OCI-LY7 (cell line): ENCODE data around the gene SNRPB. TPM values are rescaled to one million over a fixed set of nuclear protein-coding genes. Genes with fewer than 3 reads are reported as not detected.

ENCODE experiments used
- BruUV-seq: library from RNA; stranded (reverse); fragments of 400-500 nt; replicated peaks from 2 replicates; lab custom pipeline; 2021; lab: Mats Ljungman, UMichigan
- CTCF ChIA-PET: fragments of 300-600 bp; sonication (Branson Sonifier 250); formaldehyde crosslinking; loops from one replicate; lab custom pipeline; 2022; ENCODE audit warnings: antibody characterized with exemption; ENCODE audit not compliant: unreplicated experiment; lab: Charles Lee
- POLR2A ChIA-PET: fragments of 300-600 bp; sonication (Branson Sonifier 250); formaldehyde crosslinking; loops from one replicate; lab custom pipeline; 2022; ENCODE audit warnings: antibody characterized with exemption; lab: Charles Lee
- DNase-seq: peaks from one replicate; pipeline ENCODE4 v3.0.0-alpha.2; 2015; ENCODE audit warnings: low spot score
- H2AFZ ChIP-seq: fragments of 200-600 bp; sonication (generic), shearing (Covaris generic); 2 replicates; pipeline ENCODE4 v1.6.1; 2014; ENCODE audit warnings: mild to moderate bottlenecking, antibody characterized with exemption, low read length, moderate library complexity
- H3K27ac ChIP-seq: fragments of 200-600 bp; sonication (generic); 2 replicates; pipeline ENCODE4 v1.5.1; 2014; ENCODE audit warnings: mixed run types, low read depth, mild to moderate bottlenecking, moderate library complexity, low read length, inconsistent platforms; ENCODE audit not compliant: poor library complexity, severe bottlenecking
- H3K36me3 ChIP-seq: fragments of 200-600 bp; sonication (generic); 2 replicates; pipeline ENCODE4 v1.6.1; 2014; ENCODE audit warnings: mild to moderate bottlenecking, antibody characterized with exemption, low read length, moderate library complexity, mixed read lengths; ENCODE audit not compliant: insufficient read depth
- H3K4me1 ChIP-seq: fragments of 200-600 bp; sonication (generic); 2 replicates; pipeline ENCODE4 v1.5.1; 2014; ENCODE audit warnings: mild to moderate bottlenecking, low read length; ENCODE audit not compliant: insufficient read depth, poor library complexity, severe bottlenecking
- H3K4me2 ChIP-seq: fragments of 200-600 bp; sonication (generic); 2 replicates; pipeline ENCODE4 v1.6.1; 2014; ENCODE audit warnings: mild to moderate bottlenecking, low read length
- H3K4me3 ChIP-seq: fragments of 200-600 bp; sonication (generic); 2 replicates; pipeline ENCODE4 v1.5.1; 2014; ENCODE audit warnings: mild to moderate bottlenecking, low read depth, low read length; ENCODE audit not compliant: poor library complexity, severe bottlenecking
- H3K79me2 ChIP-seq: fragments of 200-600 bp; sonication (generic); 2 replicates; pipeline ENCODE4 v1.6.1; 2016; ENCODE audit warnings: low read depth, mild to moderate bottlenecking, low read length, moderate library complexity, mixed read lengths; ENCODE audit not compliant: insufficient read depth
- H3K9me2 ChIP-seq: fragments of 200-600 bp; sonication (generic); 2 replicates; pipeline ENCODE4 v1.6.1; 2016; ENCODE audit warnings: mild to moderate bottlenecking, low read length, mixed read lengths; ENCODE audit not compliant: insufficient read depth
- H3K9me3 ChIP-seq: fragments of 200-600 bp; sonication (generic); 2 replicates; pipeline ENCODE4 v1.6.1; 2014; ENCODE audit warnings: mild to moderate bottlenecking, mixed run types, low read length, mixed read lengths
- H4K20me1 ChIP-seq: fragments of 200-600 bp; sonication (generic); 2 replicates; pipeline ENCODE4 v1.6.1; 2014; ENCODE audit warnings: mild to moderate bottlenecking, antibody characterized with exemption, low read length, moderate library complexity, mixed read lengths; ENCODE audit not compliant: insufficient read depth
- EZH2phosphoT487 ChIP-seq: fragments of 200-600 bp; sonication (generic); IDR thresholded peaks from 2 replicates; pipeline ENCODE4 v1.6.1; 2018; ENCODE audit warnings: low read depth, borderline replicate concordance, mild to moderate bottlenecking, mixed run types, antibody characterized with exemption, low read length, moderate library complexity, mixed read lengths
- intact Hi-C: fragments of 100-400 bp; cut with micrococcal nuclease; formaldehyde crosslinking; loops from one replicate; pipeline ENCODE4 v1.10.0; 2022; ENCODE audit not compliant: unreplicated experiment
- total RNA-seq, 2 experiments: library from RNA; depleted of rRNA in 1 of 2; stranded (reverse); fragments of >200 nt in 1 of 2; shearing (Covaris generic) in 1 of 2; gene quantifications; 2 replicates each; pipeline ENCODE4 v1.2.3, GENCODE V29; 2014 to 2022
- TF ChIP-seq, protein P1 (sequence below): fragments of 200-600 bp; sonication (generic); conservative IDR thresholded peaks from 2 replicates; pipeline ENCODE4 v1.5.1; 2014; ENCODE audit warnings: mild to moderate bottlenecking, antibody characterized with exemption, low read length, moderate library complexity, mixed read lengths

Gene SNRPB
- total RNA-seq, 2 experiments from 2014 or later, result 351 to 516 TPM

DNA sequence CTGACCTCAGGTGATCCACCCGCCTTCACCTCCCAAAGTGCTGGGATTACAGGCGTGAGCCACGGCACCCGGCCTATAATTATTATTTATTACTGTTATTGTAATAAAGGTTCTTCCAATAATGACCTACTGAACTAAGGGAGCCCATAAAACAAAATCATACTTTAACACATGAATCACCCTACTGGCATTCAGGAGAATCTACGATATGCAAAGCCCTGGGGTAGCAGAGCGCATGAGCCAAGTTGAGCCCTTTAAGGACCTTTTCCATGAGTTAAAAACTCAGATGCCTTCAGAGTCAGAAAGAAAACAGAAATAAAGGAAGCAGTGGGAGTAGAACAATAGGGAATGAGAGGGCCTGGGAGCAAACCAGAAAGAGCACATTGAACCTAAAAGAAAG lies 41.5 kb downstream of the SNRPB start:
- ChIA-PET POLR2A (interaction anchor here (0.6 kb wide), 1 partner anchor 1050 kb away, joined by 3 read pairs; no protein-coding TSS in a partner anchor), CTCF (interaction anchor here (0.7 kb wide), 1 partner anchor 541 kb away, joined by 3 read pairs; no protein-coding TSS in a partner anchor)
- intact Hi-C loops, result no loop called here
- Histone ChIP-seq H3K36me3 (no peaks in the 10 kb centered on the region), H4K20me1 (no peaks in the 10 kb centered on the region), H3K4me3 (no peak overlapping the region), H3K79me2 (no peaks in the 10 kb centered on the region), H3K4me1 (no peaks in the 10 kb centered on the region), H3K9me2 (no peaks in the 10 kb centered on the region), H3K4me2 (no peak overlapping the region), H3K9me3 (no peaks in the 10 kb centered on the region), H2AFZ (no peak overlapping the region), H3K27ac (no peak overlapping the region)
- no TSS peak for BruUV-seq
- no peak for DNase-seq
- TF ChIP-seq, protein P1, sequence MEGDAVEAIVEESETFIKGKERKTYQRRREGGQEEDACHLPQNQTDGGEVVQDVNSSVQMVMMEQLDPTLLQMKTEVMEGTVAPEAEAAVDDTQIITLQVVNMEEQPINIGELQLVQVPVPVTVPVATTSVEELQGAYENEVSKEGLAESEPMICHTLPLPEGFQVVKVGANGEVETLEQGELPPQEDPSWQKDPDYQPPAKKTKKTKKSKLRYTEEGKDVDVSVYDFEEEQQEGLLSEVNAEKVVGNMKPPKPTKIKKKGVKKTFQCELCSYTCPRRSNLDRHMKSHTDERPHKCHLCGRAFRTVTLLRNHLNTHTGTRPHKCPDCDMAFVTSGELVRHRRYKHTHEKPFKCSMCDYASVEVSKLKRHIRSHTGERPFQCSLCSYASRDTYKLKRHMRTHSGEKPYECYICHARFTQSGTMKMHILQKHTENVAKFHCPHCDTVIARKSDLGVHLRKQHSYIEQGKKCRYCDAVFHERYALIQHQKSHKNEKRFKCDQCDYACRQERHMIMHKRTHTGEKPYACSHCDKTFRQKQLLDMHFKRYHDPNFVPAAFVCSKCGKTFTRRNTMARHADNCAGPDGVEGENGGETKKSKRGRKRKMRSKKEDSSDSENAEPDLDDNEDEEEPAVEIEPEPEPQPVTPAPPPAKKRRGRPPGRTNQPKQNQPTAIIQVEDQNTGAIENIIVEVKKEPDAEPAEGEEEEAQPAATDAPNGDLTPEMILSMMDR, result no peak
- no peak for TF ChIP-seq EZH2phosphoT487

DNA sequence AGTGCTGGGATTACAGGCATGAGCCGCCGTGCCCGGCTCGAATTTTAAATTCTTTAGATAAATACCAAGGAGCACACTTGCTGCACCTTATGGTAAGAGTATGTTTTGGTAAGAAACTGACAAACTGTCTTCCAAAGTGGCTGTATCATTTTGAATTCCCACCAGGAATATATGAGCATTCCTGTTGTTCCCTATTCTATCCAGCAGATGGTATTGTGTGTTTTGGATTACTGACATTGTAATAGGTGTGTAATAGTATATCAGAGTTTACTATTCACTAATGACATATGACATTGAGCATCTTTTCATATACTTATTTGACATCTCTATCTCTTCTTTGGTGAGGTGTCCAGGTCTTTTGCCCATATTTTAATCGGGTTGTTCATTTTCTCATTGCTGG lies 49.3 kb downstream of the SNRPB start:
- intact Hi-C loops, result no loop called here
- Histone ChIP-seq H4K20me1 (no peaks in the 10 kb centered on the region), H3K4me2 (no peak overlapping the region), H3K9me2 (no peaks in the 10 kb centered on the region), H3K4me3 (no peak overlapping the region), H3K79me2 (no peaks in the 10 kb centered on the region), H3K9me3 (no peaks in the 10 kb centered on the region), H3K36me3 (no peaks in the 10 kb centered on the region), H3K4me1 (no peaks in the 10 kb centered on the region), H2AFZ (no peak overlapping the region), H3K27ac (no peak overlapping the region)
- ChIA-PET CTCF (no interaction called here), POLR2A (no interaction called here)
- DNase-seq, result no peak
- TF ChIP-seq EZH2phosphoT487, result no peak
- TF ChIP-seq, protein P1, result no peak
- BruUV-seq, result no TSS peak

DNA sequence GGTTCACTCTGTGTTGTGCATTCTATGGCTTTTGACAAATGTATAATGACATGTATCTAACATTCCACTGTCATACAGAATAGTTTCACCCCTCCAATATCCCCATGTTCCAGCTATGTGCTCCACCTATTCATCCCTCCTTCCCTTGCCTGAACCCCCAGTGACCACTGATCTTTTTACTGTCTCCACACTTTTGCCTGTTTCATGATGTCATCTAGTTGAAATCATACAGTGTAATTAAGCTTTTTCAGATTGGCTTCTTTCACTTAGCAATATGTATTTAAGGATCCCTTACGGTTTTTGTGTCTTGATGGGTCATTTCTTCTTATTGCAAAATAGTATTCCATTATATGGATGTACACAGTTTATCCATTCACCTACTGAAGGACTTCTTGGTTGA lies 50.1 kb downstream of the SNRPB start:
- Histone ChIP-seq H2AFZ (no peak overlapping the region), H3K9me2 (no peaks in the 10 kb centered on the region), H3K9me3 (no peaks in the 10 kb centered on the region), H3K4me3 (no peak overlapping the region), H3K36me3 (no peaks in the 10 kb centered on the region), H3K27ac (no peak overlapping the region), H3K4me2 (no peak overlapping the region), H3K79me2 (no peaks in the 10 kb centered on the region), H4K20me1 (no peaks in the 10 kb centered on the region), H3K4me1 (no peaks in the 10 kb centered on the region)
- ChIA-PET POLR2A (no interaction called here), CTCF (no interaction called here)
- no peak for TF ChIP-seq EZH2phosphoT487
- TF ChIP-seq, protein P1, result no peak
- intact Hi-C loops, result no loop called here
- no TSS peak for BruUV-seq
- DNase-seq, result no peak
